Measurements from ENCODE around the gene COL3A1. TPM values are rescaled to one million over a fixed set of nuclear protein-coding genes. Genes with fewer than 3 reads are reported as not detected.

COL3A1 gene
- total and polyA plus RNA-seq, 2 of the 8 experiments (the other 6 are each of a cell fraction or from before 2014, with no cell fraction given) = 0.07 to 0.11 TPM

- no peak overlapping the region for H3K4ac ChIP-seq (replicated peaks; ENCODE audit: insufficient read length, low read depth, low read length)
- no peaks in the 10 kb centered on the region for H4K20me1 ChIP-seq (replicated peaks in 1 of 2; ENCODE audit: control insufficient read depth in 1 of 2, insufficient read depth in 2 of 2, low read length in 2 of 2)
- H4K8ac ChIP-seq (ENCODE audit: extremely low read depth, insufficient read depth, low read length) = no peak overlapping the region
- no peak overlapping the region for H3K56ac ChIP-seq (replicated peaks; ENCODE audit: insufficient read length, low read depth, low read length)
- no peak overlapping the region for H2BK120ac ChIP-seq (replicated peaks; ENCODE audit: low read depth, low read length)
- no peaks in the 10 kb centered on the region for H3K23me2 ChIP-seq (ENCODE audit: low read depth, low read length)
- H2BK5ac ChIP-seq (ENCODE audit: low read depth, low read length) = no peak overlapping the region
- no peak overlapping the region for H2BK12ac ChIP-seq (ENCODE audit: low read depth, low read length)
- no peak overlapping the region for H2AK5ac ChIP-seq (ENCODE audit: low read depth, low read length)
- H3K4me2 ChIP-seq (ENCODE audit: insufficient read depth in 1 of 2, low read depth in 2 of 2, low read length in 2 of 2) = no peak overlapping the region
- 89% methylated on average over 2 of the region's 2 CpGs; no CpG with 5 or more reads in 1 of the 2 experiments for WGBS, 2 experiments (ENCODE audit: extremely low coverage in 1 of 2, insufficient coverage in 1 of 2, insufficient read length in 1 of 2, insufficient replicate concordance in 2 of 2, low coverage in 1 of 2, low lambda C conversion rate in 2 of 2, missing lambda C conversion rate in 1 of 2)
- H3K4me3 ChIP-seq (ENCODE audit: extremely low read depth in 1 of 4, insufficient read depth in 2 of 4, low read depth in 3 of 4, low read length in 4 of 4) = no peak overlapping the region
- H2BK20ac ChIP-seq (ENCODE audit: low read length) = no peak overlapping the region
- no peaks in the 10 kb centered on the region for H3K79me1 ChIP-seq (ENCODE audit: low read depth, low read length)
- ChIA-PET CTCF (ENCODE audit: partially characterized antibody) (no interaction called here), POLR2A (ENCODE audit: partially characterized antibody) (interaction anchor here (1.1 kb wide), 1 partner anchor 59 kb away, joined by 3 read pairs; no protein-coding TSS in a partner anchor)
- no peak for DNase-seq (ENCODE audit: low read depth in 1 of 2, low spot score in 2 of 2)
- no peak overlapping the region for H4K5ac ChIP-seq (ENCODE audit: insufficient read length, low read depth, low read length)
- no peak overlapping the region for H2BK15ac ChIP-seq (ENCODE audit: low read length)
- no peak overlapping the region for H3K27ac ChIP-seq (ENCODE audit: low read depth, low read length)
- H3K79me2 ChIP-seq (ENCODE audit: control insufficient read depth in 1 of 2, insufficient read depth in 2 of 2, low read length in 2 of 2) = no peaks in the 10 kb centered on the region
- H3K14ac ChIP-seq (ENCODE audit: insufficient read length) = no peak overlapping the region
- H3K23ac ChIP-seq (ENCODE audit: insufficient read length) = no peak overlapping the region
- FAIRE-seq = no peak
- no peak overlapping the region for H2AFZ ChIP-seq (ENCODE audit: low read length)
- H3K4me1 ChIP-seq (replicated peaks in 1 of 4; ENCODE audit: control insufficient read depth in 3 of 4, insufficient read depth in 4 of 4, low read length in 3 of 4) = no peaks in the 10 kb centered on the region
- H3K9ac ChIP-seq (replicated peaks in 1 of 4; ENCODE audit: extremely low read depth in 1 of 4, low read depth in 3 of 4, low read length in 3 of 4) = no peak overlapping the region
- no peak overlapping the region for H4K91ac ChIP-seq (replicated peaks; ENCODE audit: insufficient read length, low read length)
- H3K27me3 ChIP-seq (replicated peaks in 1 of 4; ENCODE audit: control insufficient read depth in 3 of 4, extremely low read depth in 1 of 4, insufficient read depth in 3 of 4, low read length in 3 of 4) = no peaks in the 10 kb centered on the region
- peaks cover 5 to 6% of the 10 kb centered on the region in 2 experiments; a peak in 2 of 4 replicates for H3K9me3 ChIP-seq (ENCODE audit: insufficient read depth in 2 of 2, low read depth in 1 of 2, low read length in 1 of 2)
- no peak overlapping the region for H3K18ac ChIP-seq (ENCODE audit: extremely low read depth, low read length)
- H3K36me3 ChIP-seq (ENCODE audit: control insufficient read depth in 2 of 4, insufficient read depth in 4 of 4, low read length in 3 of 4) = no peaks in the 10 kb centered on the region
- no peak for TF ChIP-seq TAF7 (optimal IDR thresholded peaks at IDR 0.05; ENCODE audit: borderline replicate concordance, low read depth, low read length)
- TF ChIP-seq, protein P1, sequence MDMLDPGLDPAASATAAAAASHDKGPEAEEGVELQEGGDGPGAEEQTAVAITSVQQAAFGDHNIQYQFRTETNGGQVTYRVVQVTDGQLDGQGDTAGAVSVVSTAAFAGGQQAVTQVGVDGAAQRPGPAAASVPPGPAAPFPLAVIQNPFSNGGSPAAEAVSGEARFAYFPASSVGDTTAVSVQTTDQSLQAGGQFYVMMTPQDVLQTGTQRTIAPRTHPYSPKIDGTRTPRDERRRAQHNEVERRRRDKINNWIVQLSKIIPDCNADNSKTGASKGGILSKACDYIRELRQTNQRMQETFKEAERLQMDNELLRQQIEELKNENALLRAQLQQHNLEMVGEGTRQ (IDR thresholded peaks at IDR 0.05; ENCODE audit: low read length) = no peak
- TF ChIP-seq EZH2 (IDR thresholded peaks at IDR 0.05; ENCODE audit: low read depth, low read length, severe bottlenecking) = no peak
- no peak for TF ChIP-seq POLR2AphosphoS5 (IDR thresholded peaks at IDR 0.05; ENCODE audit: low read depth, low read length)
- no peak for TF ChIP-seq SP1 (IDR thresholded peaks at IDR 0.05; ENCODE audit: low read depth, low read length)
- no peak for TF ChIP-seq RBBP5 (IDR thresholded peaks at IDR 0.05; ENCODE audit: borderline replicate concordance, low read depth, low read length)
- no peak for TF ChIP-seq EP300 (IDR thresholded peaks at IDR 0.05; ENCODE audit: borderline replicate concordance in 1 of 2, low read depth in 2 of 2, low read length in 2 of 2)
- TF ChIP-seq CTCF (IDR thresholded peaks at IDR 0.05; ENCODE audit: control extremely low read depth in 1 of 3, insufficient read depth in 1 of 3, low read depth in 1 of 3, low read length in 3 of 3) = no peak
- no peak for TF ChIP-seq E2F6 (IDR thresholded peaks at IDR 0.05)
These were observed 45.5 kb upstream of the COL3A1 start for GRCh38 chr2:188928643-188929042.

Measured in H1 (cell line).